HG02884 (cell line): ENCODE data around the gene CD36.
A peak's percentile ranks its signal among the peaks of the same experiment; 100 is the strongest.

Experiments
- ATAC-seq: cut with Tn5 transposase; IDR thresholded peaks from one replicate; pipeline ENCODE4 v1.9.1; 2021; ENCODE audit warnings: mild to moderate bottlenecking, moderate library complexity; ENCODE audit not compliant: unreplicated experiment

The CD36 gene

GRCh38 chr7:80637911-80638765 is at the start of gene CD36:
TSS of gene CD36 (plus strand) at chr7:80638642. CDS start at chr7:80646741, 8,099 bp downstream.
- ATAC-seq: peak; percentile 87

- ATAC-seq: no peak
Observed at GRCh38 chr7:80589631-80590030, 48.8 kb upstream of the CD36 start.

- ATAC-seq: peak; percentile 56
Observed at GRCh38 chr7:80591654-80592053, 46.8 kb upstream of the CD36 start.

- no peak for ATAC-seq
Observed at GRCh38 chr7:80593869-80594586, 44.4 kb upstream of the CD36 start.

GRCh38 chr7:80596933-80597517 is 41.4 kb upstream of the CD36 start:
- ATAC-seq: no peak

GRCh38 chr7:80597875-80598274 is 40.6 kb upstream of the CD36 start:
- no peak for ATAC-seq

- ATAC-seq: no peak
Observed at GRCh38 chr7:80600046-80600445, 38.4 kb upstream of the CD36 start.

GRCh38 chr7:80601999-80602398 is 36.4 kb upstream of the CD36 start:
- ATAC-seq: no peak

- no peak for ATAC-seq
Observed at GRCh38 chr7:80603940-80604339, 34.5 kb upstream of the CD36 start.

- no peak for ATAC-seq
Observed at GRCh38 chr7:80604436-80604835, 34.0 kb upstream of the CD36 start.

- ATAC-seq: no peak
Observed at GRCh38 chr7:80607136-80607535, 31.3 kb upstream of the CD36 start.

- ATAC-seq: no peak
Observed at GRCh38 chr7:80608336-80608735, 30.1 kb upstream of the CD36 start.

GRCh38 chr7:80609751-80610150 is 28.7 kb upstream of the CD36 start:
- ATAC-seq: no peak

GRCh38 chr7:80611353-80611752 is 27.1 kb upstream of the CD36 start:
- no peak for ATAC-seq

- ATAC-seq: no peak
Observed at GRCh38 chr7:80611779-80612178, 26.7 kb upstream of the CD36 start.

GRCh38 chr7:80612880-80613279 is 25.6 kb upstream of the CD36 start:
- no peak for ATAC-seq

- ATAC-seq: no peak
Observed at GRCh38 chr7:80613519-80613918, 24.9 kb upstream of the CD36 start.

- ATAC-seq: no peak
Observed at GRCh38 chr7:80614851-80615271, 23.6 kb upstream of the CD36 start.

- no peak for ATAC-seq
Observed at GRCh38 chr7:80618096-80618495, 20.3 kb upstream of the CD36 start.

GRCh38 chr7:80619741-80620140 is 18.7 kb upstream of the CD36 start:
- ATAC-seq: no peak

- ATAC-seq: no peak
Observed at GRCh38 chr7:80622541-80622940, 15.9 kb upstream of the CD36 start.
